ENCODE data around the gene SHISA4.
A peak's percentile ranks its signal among the peaks of the same experiment; 100 is the strongest.

DNA sequence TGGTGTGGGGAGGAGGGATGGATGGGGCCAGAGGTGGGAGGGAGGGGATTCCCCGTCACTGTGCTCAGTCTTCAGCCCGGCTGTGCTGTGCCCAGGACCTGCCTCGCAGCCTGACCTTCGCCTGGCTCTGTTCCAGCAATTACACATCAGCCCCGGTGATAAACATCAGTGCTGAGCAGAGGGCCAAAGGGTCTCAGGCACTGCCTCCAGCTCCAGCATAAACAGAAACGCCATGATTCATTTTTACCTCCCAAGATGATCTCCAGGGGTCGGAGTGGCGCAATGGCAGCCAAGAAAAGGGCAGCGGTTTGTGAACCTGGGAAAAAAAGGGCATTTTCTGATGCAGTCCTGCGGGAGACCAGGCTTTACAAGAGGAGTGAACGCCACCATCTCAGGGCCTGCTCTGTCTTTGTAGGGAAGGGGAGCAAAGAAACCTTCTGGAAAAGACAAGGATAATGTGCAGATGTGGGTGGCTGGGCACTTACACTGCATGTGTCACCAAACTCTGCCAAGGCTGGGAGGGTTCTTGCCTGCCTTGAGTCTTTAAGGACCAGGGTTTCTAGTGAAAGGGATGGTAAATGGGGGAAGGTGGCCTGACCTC lies 28.1 kb downstream of the SHISA4 start:
- TF ChIP-seq, protein P1, sequence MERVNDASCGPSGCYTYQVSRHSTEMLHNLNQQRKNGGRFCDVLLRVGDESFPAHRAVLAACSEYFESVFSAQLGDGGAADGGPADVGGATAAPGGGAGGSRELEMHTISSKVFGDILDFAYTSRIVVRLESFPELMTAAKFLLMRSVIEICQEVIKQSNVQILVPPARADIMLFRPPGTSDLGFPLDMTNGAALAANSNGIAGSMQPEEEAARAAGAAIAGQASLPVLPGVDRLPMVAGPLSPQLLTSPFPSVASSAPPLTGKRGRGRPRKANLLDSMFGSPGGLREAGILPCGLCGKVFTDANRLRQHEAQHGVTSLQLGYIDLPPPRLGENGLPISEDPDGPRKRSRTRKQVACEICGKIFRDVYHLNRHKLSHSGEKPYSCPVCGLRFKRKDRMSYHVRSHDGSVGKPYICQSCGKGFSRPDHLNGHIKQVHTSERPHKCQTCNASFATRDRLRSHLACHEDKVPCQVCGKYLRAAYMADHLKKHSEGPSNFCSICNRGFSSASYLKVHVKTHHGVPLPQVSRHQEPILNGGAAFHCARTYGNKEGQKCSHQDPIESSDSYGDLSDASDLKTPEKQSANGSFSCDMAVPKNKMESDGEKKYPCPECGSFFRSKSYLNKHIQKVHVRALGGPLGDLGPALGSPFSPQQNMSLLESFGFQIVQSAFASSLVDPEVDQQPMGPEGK (tag by site-specific recombination; IDR thresholded peaks at IDR 0.05) = peak; percentile 38; the same call in 1 of the 2 replicates
- TF ChIP-seq, protein P2, sequence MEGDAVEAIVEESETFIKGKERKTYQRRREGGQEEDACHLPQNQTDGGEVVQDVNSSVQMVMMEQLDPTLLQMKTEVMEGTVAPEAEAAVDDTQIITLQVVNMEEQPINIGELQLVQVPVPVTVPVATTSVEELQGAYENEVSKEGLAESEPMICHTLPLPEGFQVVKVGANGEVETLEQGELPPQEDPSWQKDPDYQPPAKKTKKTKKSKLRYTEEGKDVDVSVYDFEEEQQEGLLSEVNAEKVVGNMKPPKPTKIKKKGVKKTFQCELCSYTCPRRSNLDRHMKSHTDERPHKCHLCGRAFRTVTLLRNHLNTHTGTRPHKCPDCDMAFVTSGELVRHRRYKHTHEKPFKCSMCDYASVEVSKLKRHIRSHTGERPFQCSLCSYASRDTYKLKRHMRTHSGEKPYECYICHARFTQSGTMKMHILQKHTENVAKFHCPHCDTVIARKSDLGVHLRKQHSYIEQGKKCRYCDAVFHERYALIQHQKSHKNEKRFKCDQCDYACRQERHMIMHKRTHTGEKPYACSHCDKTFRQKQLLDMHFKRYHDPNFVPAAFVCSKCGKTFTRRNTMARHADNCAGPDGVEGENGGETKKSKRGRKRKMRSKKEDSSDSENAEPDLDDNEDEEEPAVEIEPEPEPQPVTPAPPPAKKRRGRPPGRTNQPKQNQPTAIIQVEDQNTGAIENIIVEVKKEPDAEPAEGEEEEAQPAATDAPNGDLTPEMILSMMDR (tag by site-specific recombination; IDR thresholded peaks at IDR 0.05) = no peak
- TF ChIP-seq ZNF548 (tag by site-specific recombination; IDR thresholded peaks at IDR 0.05) = no peak
- no peak for TF ChIP-seq ZNF830 (tag by site-specific recombination; IDR thresholded peaks at IDR 0.05; ENCODE audit: low read depth)
- no peak for TF ChIP-seq ZNF677 (tag by site-specific recombination; IDR thresholded peaks at IDR 0.05)
- TF ChIP-seq ZNF747 (tag by site-specific recombination; IDR thresholded peaks at IDR 0.05) = no peak

Data from HEK293 (cell line).